NB4 (cell line): ENCODE measurements around the gene LPP.

Source experiments
- DNase-seq: peaks from one replicate; pipeline ENCODE4 v3.0.0; 2010; ENCODE audit warnings: low read depth
- H3K4me3 ChIP-seq: one replicate; pipeline ENCODE4 v1.5.1; 2011; ENCODE audit warnings: mild to moderate bottlenecking, low read depth, low read length, moderate library complexity
- MYC ChIP-seq: IDR thresholded peaks from 2 replicates; pipeline ENCODE4 v1.6.1; 2011; ENCODE audit warnings: low read depth, low read length
- POLR2A ChIP-seq: IDR thresholded peaks from 2 replicates; pipeline ENCODE4 v1.6.1; 2011; ENCODE audit warnings: mild to moderate bottlenecking; ENCODE audit not compliant: insufficient read length; ENCODE audit errors: extremely low read depth
- TF ChIP-seq, protein P1 (sequence below): IDR thresholded peaks from 2 replicates; pipeline ENCODE4 v1.6.1; 2011; ENCODE audit warnings: low read depth, low read length
- TF ChIP-seq, protein P2 (sequence below): IDR thresholded peaks from one replicate; pipeline ENCODE4 v1.5.1; 2012; ENCODE audit warnings: low read depth, low read length

LPP gene

DNA sequence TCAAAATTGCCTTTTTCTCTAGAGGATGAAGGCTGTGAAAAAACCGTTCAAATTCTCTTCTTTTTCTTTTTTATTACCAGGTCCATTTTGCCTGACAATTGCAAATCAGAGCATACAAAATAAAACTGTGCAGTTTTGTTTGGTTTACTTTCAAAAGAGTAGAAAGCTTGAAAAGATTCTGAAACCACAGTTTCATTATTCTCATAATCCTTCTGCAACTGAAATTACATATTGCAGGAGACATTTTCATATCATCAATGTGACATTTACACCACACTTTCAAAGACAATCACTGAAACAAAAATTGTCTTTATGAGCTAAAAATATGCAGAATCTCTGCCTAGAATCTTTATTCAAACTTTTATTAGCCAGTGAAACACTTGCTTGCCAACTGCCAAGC, 721.5 kb downstream of the LPP start:
- no peak overlapping the region for H3K4me3 ChIP-seq
- TF ChIP-seq, protein P1, sequence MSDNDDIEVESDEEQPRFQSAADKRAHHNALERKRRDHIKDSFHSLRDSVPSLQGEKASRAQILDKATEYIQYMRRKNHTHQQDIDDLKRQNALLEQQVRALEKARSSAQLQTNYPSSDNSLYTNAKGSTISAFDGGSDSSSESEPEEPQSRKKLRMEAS = no peak
- TF ChIP-seq, protein P2, sequence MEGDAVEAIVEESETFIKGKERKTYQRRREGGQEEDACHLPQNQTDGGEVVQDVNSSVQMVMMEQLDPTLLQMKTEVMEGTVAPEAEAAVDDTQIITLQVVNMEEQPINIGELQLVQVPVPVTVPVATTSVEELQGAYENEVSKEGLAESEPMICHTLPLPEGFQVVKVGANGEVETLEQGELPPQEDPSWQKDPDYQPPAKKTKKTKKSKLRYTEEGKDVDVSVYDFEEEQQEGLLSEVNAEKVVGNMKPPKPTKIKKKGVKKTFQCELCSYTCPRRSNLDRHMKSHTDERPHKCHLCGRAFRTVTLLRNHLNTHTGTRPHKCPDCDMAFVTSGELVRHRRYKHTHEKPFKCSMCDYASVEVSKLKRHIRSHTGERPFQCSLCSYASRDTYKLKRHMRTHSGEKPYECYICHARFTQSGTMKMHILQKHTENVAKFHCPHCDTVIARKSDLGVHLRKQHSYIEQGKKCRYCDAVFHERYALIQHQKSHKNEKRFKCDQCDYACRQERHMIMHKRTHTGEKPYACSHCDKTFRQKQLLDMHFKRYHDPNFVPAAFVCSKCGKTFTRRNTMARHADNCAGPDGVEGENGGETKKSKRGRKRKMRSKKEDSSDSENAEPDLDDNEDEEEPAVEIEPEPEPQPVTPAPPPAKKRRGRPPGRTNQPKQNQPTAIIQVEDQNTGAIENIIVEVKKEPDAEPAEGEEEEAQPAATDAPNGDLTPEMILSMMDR = no peak
- no peak for TF ChIP-seq MYC
- TF ChIP-seq POLR2A = no peak
- DNase-seq = no peak

DNA sequence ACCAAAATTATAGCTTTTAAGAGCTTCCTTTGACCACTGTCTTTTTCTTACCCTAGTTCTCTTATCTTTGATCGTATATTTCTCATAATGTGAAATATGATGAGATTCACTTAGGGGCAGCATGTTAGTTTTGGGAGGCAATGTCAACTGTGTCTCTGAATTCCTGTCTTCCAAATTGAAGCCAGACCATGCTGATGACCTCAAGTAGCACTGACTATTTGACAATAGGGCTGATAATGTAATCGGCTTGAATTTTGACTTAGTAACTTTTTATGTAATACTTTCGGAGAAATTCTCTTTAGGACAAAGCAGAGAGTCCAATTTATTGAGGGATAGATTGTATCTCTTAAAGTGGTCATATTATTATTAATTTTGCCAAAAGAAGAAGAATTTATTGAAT, 722.4 kb downstream of the LPP start:
- DNase-seq = no peak
- H3K4me3 ChIP-seq = no peak overlapping the region
- TF ChIP-seq, protein P2 = no peak
- no peak for TF ChIP-seq MYC
- no peak for TF ChIP-seq POLR2A
- TF ChIP-seq, protein P1 = no peak

DNA sequence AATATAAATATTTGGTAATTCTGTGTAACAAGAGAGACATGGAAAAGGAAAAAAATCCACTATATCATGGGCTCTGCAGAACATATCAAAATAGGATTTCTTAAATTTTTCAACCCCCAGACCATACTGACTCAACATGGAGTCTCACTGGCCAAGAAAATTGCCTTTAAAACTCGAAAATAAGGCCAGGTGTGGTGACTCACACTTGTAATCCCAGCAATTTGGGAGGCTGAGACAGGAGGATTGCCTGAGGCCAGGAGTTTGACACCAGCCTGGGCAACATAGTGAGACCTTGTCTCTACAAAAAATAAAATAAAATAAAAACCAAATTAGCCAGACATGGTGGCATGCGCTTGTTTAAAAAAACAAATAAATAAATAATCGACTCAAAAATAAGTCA, 723.4 kb downstream of the LPP start:
- H3K4me3 ChIP-seq = no peak overlapping the region
- TF ChIP-seq, protein P2 = no peak
- no peak for TF ChIP-seq MYC
- TF ChIP-seq, protein P1 = no peak
- TF ChIP-seq POLR2A = no peak
- no peak for DNase-seq

DNA sequence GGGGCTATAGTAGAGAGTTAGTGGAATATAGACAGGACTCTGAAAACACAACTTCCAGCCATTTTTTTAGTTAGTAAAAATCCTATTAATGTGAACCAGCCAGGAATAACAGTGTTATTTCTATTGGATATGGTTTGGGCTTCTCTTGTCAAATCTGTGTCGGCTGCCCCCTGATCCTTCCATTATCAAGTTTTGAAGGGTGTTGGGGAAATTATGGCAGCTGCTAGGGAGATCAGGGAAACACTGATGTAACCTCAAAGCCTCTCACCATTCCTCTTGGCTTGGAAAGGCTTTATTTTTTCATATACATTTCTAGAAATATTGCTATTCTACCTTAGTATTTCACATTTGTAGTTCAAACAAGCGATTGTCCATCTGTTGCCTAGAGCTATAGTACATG, 724.1 kb downstream of the LPP start:
- no peak overlapping the region for H3K4me3 ChIP-seq
- DNase-seq = no peak
- TF ChIP-seq, protein P1 = no peak
- TF ChIP-seq POLR2A (no peak), MYC (no peak)
- TF ChIP-seq, protein P2 = no peak

DNA sequence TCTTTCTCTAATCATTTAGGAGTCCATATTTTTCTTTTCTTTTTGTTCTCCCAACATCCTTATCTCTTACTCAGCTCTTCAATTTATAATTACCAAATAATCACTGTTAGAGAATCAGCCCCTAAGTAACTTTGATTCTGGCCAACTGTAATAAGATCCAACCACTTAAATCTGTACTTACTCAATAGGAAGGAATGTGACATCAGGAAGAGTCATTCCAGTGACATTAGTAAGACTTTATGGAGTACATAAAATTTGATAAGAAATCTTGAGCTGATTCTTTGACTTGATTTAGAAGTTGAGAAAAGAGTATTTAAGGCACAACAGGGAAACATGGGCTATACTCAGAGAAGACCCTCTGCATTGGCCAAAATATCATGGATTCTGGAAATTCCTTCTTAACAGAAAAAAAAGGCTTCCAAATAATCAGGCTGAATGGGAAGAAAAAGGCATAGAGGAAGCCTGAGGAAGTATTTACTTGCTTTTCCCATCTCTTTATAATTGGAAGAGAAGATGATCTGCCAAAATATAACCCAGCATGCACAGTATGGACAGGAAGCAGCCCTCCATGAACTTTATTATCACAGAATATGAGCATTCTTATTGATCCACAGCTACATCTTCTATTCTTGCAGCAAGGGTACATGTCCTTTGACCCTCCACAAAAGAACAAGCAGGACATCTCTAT, 728.1 kb downstream of the LPP start:
- no peak for DNase-seq
- TF ChIP-seq MYC (no peak), POLR2A (no peak)
- TF ChIP-seq, protein P1 = no peak
- TF ChIP-seq, protein P2 = no peak
- no peak overlapping the region for H3K4me3 ChIP-seq
